IPS-NIHi7 (cell line): ENCODE measurements around the gene KCNIP4.

ENCODE experiments used
- DNase-seq: peaks from one replicate; pipeline ENCODE4 v3.0.0; 2012; ENCODE audit warnings: mixed read lengths; ENCODE audit errors: extremely low spot score

KCNIP4 gene

GRCh38 chr4:21571100-21571499, 377.5 kb downstream of the KCNIP4 start:
- DNase-seq: no peak

GRCh38 chr4:21569638-21570037, 378.9 kb downstream of the KCNIP4 start:
- peak; percentile 20 for DNase-seq

- no peak for DNase-seq
These were observed 393.5 kb downstream of the KCNIP4 start for GRCh38 chr4:21555083-21555482.

GRCh38 chr4:21554500-21554899, 394.1 kb downstream of the KCNIP4 start:
- no peak for DNase-seq

- no peak for DNase-seq
These were observed 394.5 kb downstream of the KCNIP4 start for GRCh38 chr4:21554066-21554465.

GRCh38 chr4:21552455-21552854, 396.1 kb downstream of the KCNIP4 start:
- no peak for DNase-seq

- DNase-seq: no peak
These were observed 403.6 kb downstream of the KCNIP4 start for GRCh38 chr4:21544955-21545354.

- peak; percentile 17 for DNase-seq
These were observed 404.2 kb downstream of the KCNIP4 start for GRCh38 chr4:21544415-21544814.

- no peak for DNase-seq
These were observed 405.1 kb downstream of the KCNIP4 start for GRCh38 chr4:21543514-21543913.

GRCh38 chr4:21535898-21536297, 412.7 kb downstream of the KCNIP4 start:
- no peak for DNase-seq

GRCh38 chr4:21531048-21531447, 417.5 kb downstream of the KCNIP4 start:
- no peak for DNase-seq

- DNase-seq: no peak
These were observed 419.4 kb downstream of the KCNIP4 start for GRCh38 chr4:21529214-21529613.

GRCh38 chr4:21522296-21522695, 426.3 kb downstream of the KCNIP4 start:
- DNase-seq: no peak

GRCh38 chr4:21517126-21517859, 431.3 kb downstream of the KCNIP4 start:
- no peak for DNase-seq

- no peak for DNase-seq
These were observed 434.4 kb downstream of the KCNIP4 start for GRCh38 chr4:21514022-21514694.

- peak; percentile 45 for DNase-seq
These were observed 436.2 kb downstream of the KCNIP4 start for GRCh38 chr4:21512353-21512752.

- no peak for DNase-seq
These were observed 441.1 kb downstream of the KCNIP4 start for GRCh38 chr4:21507439-21507838.

GRCh38 chr4:21490682-21491081, 457.9 kb downstream of the KCNIP4 start:
- no peak for DNase-seq

GRCh38 chr4:21476757-21477156, 471.8 kb downstream of the KCNIP4 start:
- peak; percentile 78 for DNase-seq

GRCh38 chr4:21474195-21474594, 474.4 kb downstream of the KCNIP4 start:
- DNase-seq: no peak

GRCh38 chr4:21470535-21470934, 478.0 kb downstream of the KCNIP4 start:
- no peak for DNase-seq

GRCh38 chr4:21469438-21470300, 478.9 kb downstream of the KCNIP4 start:
- peak; percentile 22 for DNase-seq
